ENCODE results near the gene MRPL14.
"Not testable (repeated sequence)": the region's sequence is repeated elsewhere in the genome, so short reads cannot be mapped to it uniquely, and the experiment has no call there.

Gene MRPL14

GRCh38 chr6:44149369-44150012, 22.2 kb upstream of the MRPL14 start:
- Histone ChIP-seq H3K4me3 (ENCODE audit: low read depth, low read length) (no peak overlapping the region), H3K36me3 (ENCODE audit: control insufficient read depth, insufficient read depth, low read length) (peaks cover 49% of the 10 kb centered on the region), H3K4me1 (ENCODE audit: control insufficient read depth, insufficient read depth, low read length) (no peaks in the 10 kb centered on the region), H3K9ac (ENCODE audit: low read depth, low read length) (no peak overlapping the region), H3K27ac (ENCODE audit: low read depth, low read length) (no peak overlapping the region), H3K27me3 (ENCODE audit: control insufficient read depth, insufficient read depth, low read length) (no peaks in the 10 kb centered on the region), H3K9me3 (ENCODE audit: control insufficient read depth, insufficient read depth, low read length) (no peaks in the 10 kb centered on the region)

- H3K4me3 ChIP-seq (ENCODE audit: low read depth, low read length): no peak overlapping the region
- H3K9ac ChIP-seq (ENCODE audit: low read depth, low read length): no peak overlapping the region
- H3K36me3 ChIP-seq (ENCODE audit: control insufficient read depth, insufficient read depth, low read length): peaks cover 53% of the 10 kb centered on the region
Observed at GRCh38 chr6:44148306-44148705, 21.1 kb upstream of the MRPL14 start.

GRCh38 chr6:44147256-44147655, 20.0 kb upstream of the MRPL14 start:
- H3K36me3 ChIP-seq (ENCODE audit: control insufficient read depth, insufficient read depth, low read length): peaks cover 53% of the 10 kb centered on the region
- H3K9ac ChIP-seq (ENCODE audit: low read depth, low read length): no peak overlapping the region
- no peak overlapping the region for H3K27ac ChIP-seq (ENCODE audit: low read depth, low read length)
- H3K4me3 ChIP-seq (ENCODE audit: low read depth, low read length): no peak overlapping the region
- no peaks in the 10 kb centered on the region for H3K4me1 ChIP-seq (ENCODE audit: control insufficient read depth, insufficient read depth, low read length)
- no peaks in the 10 kb centered on the region for H3K27me3 ChIP-seq (ENCODE audit: control insufficient read depth, insufficient read depth, low read length)
- no peaks in the 10 kb centered on the region for H3K9me3 ChIP-seq (ENCODE audit: control insufficient read depth, insufficient read depth, low read length)

More at GRCh38 chr6:44148306-44148705, 21.1 kb upstream of the MRPL14 start:
- no peaks in the 10 kb centered on the region for H3K4me1 ChIP-seq (ENCODE audit: control insufficient read depth, insufficient read depth, low read length)
- H3K9me3 ChIP-seq (ENCODE audit: control insufficient read depth, insufficient read depth, low read length): no peaks in the 10 kb centered on the region
- H3K27ac ChIP-seq (ENCODE audit: low read depth, low read length): no peak overlapping the region
- H3K27me3 ChIP-seq (ENCODE audit: control insufficient read depth, insufficient read depth, low read length): no peaks in the 10 kb centered on the region

- Histone ChIP-seq H3K27me3 (ENCODE audit: control insufficient read depth, insufficient read depth, low read length) (no peaks in the 10 kb centered on the region), H3K9ac (ENCODE audit: low read depth, low read length) (no peak overlapping the region), H3K4me3 (ENCODE audit: low read depth, low read length) (no peak overlapping the region), H3K36me3 (ENCODE audit: control insufficient read depth, insufficient read depth, low read length) (peaks cover 54% of the 10 kb centered on the region), H3K27ac (ENCODE audit: low read depth, low read length) (no peak overlapping the region), H3K9me3 (ENCODE audit: control insufficient read depth, insufficient read depth, low read length) (no peaks in the 10 kb centered on the region), H3K4me1 (ENCODE audit: control insufficient read depth, insufficient read depth, low read length) (no peaks in the 10 kb centered on the region)
Observed at GRCh38 chr6:44146685-44147084, 19.4 kb upstream of the MRPL14 start.

- no peaks in the 10 kb centered on the region for H3K9me3 ChIP-seq (ENCODE audit: control insufficient read depth, insufficient read depth, low read length)
- peaks cover 63% of the 10 kb centered on the region for H3K36me3 ChIP-seq (ENCODE audit: control insufficient read depth, insufficient read depth, low read length)
- H3K4me1 ChIP-seq (ENCODE audit: control insufficient read depth, insufficient read depth, low read length): no peaks in the 10 kb centered on the region
- no peak overlapping the region for H3K4me3 ChIP-seq (ENCODE audit: low read depth, low read length)
- H3K9ac ChIP-seq (ENCODE audit: low read depth, low read length): no peak overlapping the region
- H3K27me3 ChIP-seq (ENCODE audit: control insufficient read depth, insufficient read depth, low read length): no peaks in the 10 kb centered on the region
- H3K27ac ChIP-seq (ENCODE audit: low read depth, low read length): no peak overlapping the region
Observed at GRCh38 chr6:44145839-44146238, 18.6 kb upstream of the MRPL14 start.

GRCh38 chr6:44144536-44144935, 17.3 kb upstream of the MRPL14 start:
- peaks cover 68% of the 10 kb centered on the region for H3K36me3 ChIP-seq (ENCODE audit: control insufficient read depth, insufficient read depth, low read length)
- H3K4me3 ChIP-seq (ENCODE audit: low read depth, low read length); H3K27ac ChIP-seq (ENCODE audit: low read depth, low read length); H3K9ac ChIP-seq (ENCODE audit: low read depth, low read length); H3K27me3 ChIP-seq (ENCODE audit: control insufficient read depth, insufficient read depth, low read length); H3K9me3 ChIP-seq (ENCODE audit: control insufficient read depth, insufficient read depth, low read length); H3K4me1 ChIP-seq (ENCODE audit: control insufficient read depth, insufficient read depth, low read length): not testable (repeated sequence)

GRCh38 chr6:44143731-44144130, 16.5 kb upstream of the MRPL14 start:
- no peaks in the 10 kb centered on the region for H3K27me3 ChIP-seq (ENCODE audit: control insufficient read depth, insufficient read depth, low read length)
- no peaks in the 10 kb centered on the region for H3K9me3 ChIP-seq (ENCODE audit: control insufficient read depth, insufficient read depth, low read length)
- no peak overlapping the region for H3K27ac ChIP-seq (ENCODE audit: low read depth, low read length)
- H3K36me3 ChIP-seq (ENCODE audit: control insufficient read depth, insufficient read depth, low read length): peaks cover 63% of the 10 kb centered on the region
- no peak overlapping the region for H3K9ac ChIP-seq (ENCODE audit: low read depth, low read length)
- H3K4me1 ChIP-seq (ENCODE audit: control insufficient read depth, insufficient read depth, low read length): no peaks in the 10 kb centered on the region; the same call in 1 of the 2 replicates
- no peak overlapping the region for H3K4me3 ChIP-seq (ENCODE audit: low read depth, low read length)

GRCh38 chr6:44142835-44143234, 15.6 kb upstream of the MRPL14 start:
- Histone ChIP-seq H3K9me3 (ENCODE audit: control insufficient read depth, insufficient read depth, low read length) (no peaks in the 10 kb centered on the region), H3K36me3 (ENCODE audit: control insufficient read depth, insufficient read depth, low read length) (peaks cover 54% of the 10 kb centered on the region), H3K27me3 (ENCODE audit: control insufficient read depth, insufficient read depth, low read length) (no peaks in the 10 kb centered on the region), H3K9ac (ENCODE audit: low read depth, low read length) (no peak overlapping the region), H3K27ac (ENCODE audit: low read depth, low read length) (no peak overlapping the region), H3K4me1 (ENCODE audit: control insufficient read depth, insufficient read depth, low read length) (peaks cover 4% of the 10 kb centered on the region; the same call in 1 of the 2 replicates), H3K4me3 (ENCODE audit: low read depth, low read length) (no peak overlapping the region)

- Histone ChIP-seq H3K4me1 (ENCODE audit: control insufficient read depth, insufficient read depth, low read length) (peaks cover 4% of the 10 kb centered on the region; the same call in 1 of the 2 replicates), H3K9me3 (ENCODE audit: control insufficient read depth, insufficient read depth, low read length) (no peaks in the 10 kb centered on the region), H3K9ac (ENCODE audit: low read depth, low read length) (no peak overlapping the region), H3K4me3 (ENCODE audit: low read depth, low read length) (no peak overlapping the region), H3K36me3 (ENCODE audit: control insufficient read depth, insufficient read depth, low read length) (peaks cover 49% of the 10 kb centered on the region), H3K27me3 (ENCODE audit: control insufficient read depth, insufficient read depth, low read length) (no peaks in the 10 kb centered on the region), H3K27ac (ENCODE audit: low read depth, low read length) (no peak overlapping the region)
Observed at GRCh38 chr6:44139351-44139743, 12.1 kb upstream of the MRPL14 start.

- Histone ChIP-seq H3K9ac (ENCODE audit: low read depth, low read length) (no peak overlapping the region), H3K4me1 (ENCODE audit: control insufficient read depth, insufficient read depth, low read length) (peaks cover 8% of the 10 kb centered on the region; the same call in 1 of the 2 replicates), H3K27ac (ENCODE audit: low read depth, low read length) (no peak overlapping the region), H3K36me3 (ENCODE audit: control insufficient read depth, insufficient read depth, low read length) (peaks cover 45% of the 10 kb centered on the region), H3K27me3 (ENCODE audit: control insufficient read depth, insufficient read depth, low read length) (no peaks in the 10 kb centered on the region), H3K4me3 (ENCODE audit: low read depth, low read length) (no peak overlapping the region), H3K9me3 (ENCODE audit: control insufficient read depth, insufficient read depth, low read length) (no peaks in the 10 kb centered on the region)
Observed at GRCh38 chr6:44138717-44139350, 11.6 kb upstream of the MRPL14 start.

GRCh38 chr6:44135875-44136274, 8.6 kb upstream of the MRPL14 start:
- no peaks in the 10 kb centered on the region for H3K27me3 ChIP-seq (ENCODE audit: control insufficient read depth, insufficient read depth, low read length)
- H3K27ac ChIP-seq (ENCODE audit: low read depth, low read length): no peak overlapping the region
- no peak overlapping the region for H3K4me3 ChIP-seq (ENCODE audit: low read depth, low read length)
- H3K9me3 ChIP-seq (ENCODE audit: control insufficient read depth, insufficient read depth, low read length): no peaks in the 10 kb centered on the region
- peaks cover 31% of the 10 kb centered on the region for H3K36me3 ChIP-seq (ENCODE audit: control insufficient read depth, insufficient read depth, low read length)
- peaks cover 19% of the 10 kb centered on the region; the same call in 1 of the 2 replicates for H3K4me1 ChIP-seq (ENCODE audit: control insufficient read depth, insufficient read depth, low read length)
- H3K9ac ChIP-seq (ENCODE audit: low read depth, low read length): no peak overlapping the region
